ENCODE results near the gene TUBA1C. TPM values are rescaled to one million over a fixed set of nuclear protein-coding genes. Genes with fewer than 3 reads are reported as not detected.

The TUBA1C gene
- total and polyA plus RNA-seq, 2 of the 8 experiments (the other 6 are each of a cell fraction or from before 2014, with no cell fraction given), result 504 to 3,101 TPM

- WGBS, 2 experiments (ENCODE audit: extremely low coverage in 1 of 2, insufficient coverage in 1 of 2, insufficient read length in 1 of 2, insufficient replicate concordance in 2 of 2, low coverage in 1 of 2, low lambda C conversion rate in 2 of 2, missing lambda C conversion rate in 1 of 2), result 92% methylated on average over 3 of the region's 3 CpGs; no CpG with 5 or more reads in 1 of the 2 experiments
- Histone ChIP-seq H3K79me1 (ENCODE audit: low read depth, low read length) (no peaks in the 10 kb centered on the region), H2AFZ (ENCODE audit: low read length) (no peak overlapping the region), H3K4me3 (ENCODE audit: extremely low read depth in 1 of 4, insufficient read depth in 2 of 4, low read depth in 3 of 4, low read length in 4 of 4) (no peak overlapping the region), H3K4me2 (ENCODE audit: insufficient read depth in 1 of 2, low read depth in 2 of 2, low read length in 2 of 2) (no peak overlapping the region), H2BK20ac (ENCODE audit: low read length) (no peak overlapping the region), H3K4me1 (replicated peaks in 1 of 4; ENCODE audit: control insufficient read depth in 3 of 4, insufficient read depth in 4 of 4, low read length in 3 of 4) (peaks cover 3 to 13% (median 7%) of the 10 kb centered on the region in 4 experiments), H3K4ac (replicated peaks; ENCODE audit: insufficient read length, low read depth, low read length) (no peak overlapping the region), H3K9ac (replicated peaks in 1 of 4; ENCODE audit: extremely low read depth in 1 of 4, low read depth in 3 of 4, low read length in 3 of 4) (no peak overlapping the region), H3K18ac (ENCODE audit: extremely low read depth, low read length) (no peak overlapping the region), H4K5ac (ENCODE audit: insufficient read length, low read depth, low read length) (no peak overlapping the region), H3K23me2 (ENCODE audit: low read depth, low read length) (no peaks in the 10 kb centered on the region), H2BK12ac (ENCODE audit: low read depth, low read length) (no peak overlapping the region), H3K27me3 (replicated peaks in 1 of 4; ENCODE audit: control insufficient read depth in 3 of 4, extremely low read depth in 1 of 4, insufficient read depth in 3 of 4, low read length in 3 of 4) (peaks cover 0 to 2% (median 0%) of the 10 kb centered on the region in 4 experiments; a peak in 2 of 7 replicates), H3K23ac (ENCODE audit: insufficient read length) (no peak overlapping the region), H2BK5ac (ENCODE audit: low read depth, low read length) (no peak overlapping the region), H3K36me3 (ENCODE audit: control insufficient read depth in 2 of 4, insufficient read depth in 4 of 4, low read length in 3 of 4) (no peaks in the 10 kb centered on the region), H3K79me2 (ENCODE audit: control insufficient read depth in 1 of 2, insufficient read depth in 2 of 2, low read length in 2 of 2) (no peaks in the 10 kb centered on the region), H2AK5ac (ENCODE audit: low read depth, low read length) (no peak overlapping the region), H3K56ac (replicated peaks; ENCODE audit: insufficient read length, low read depth, low read length) (no peak overlapping the region), H4K20me1 (replicated peaks in 1 of 2; ENCODE audit: control insufficient read depth in 1 of 2, insufficient read depth in 2 of 2, low read length in 2 of 2) (no peaks in the 10 kb centered on the region), H3K14ac (ENCODE audit: insufficient read length) (no peak overlapping the region), H3K9me3 (ENCODE audit: insufficient read depth in 2 of 2, low read depth in 1 of 2, low read length in 1 of 2) (no peaks in the 10 kb centered on the region), H3K27ac (ENCODE audit: low read depth, low read length) (no peak overlapping the region), H2BK120ac (replicated peaks; ENCODE audit: low read depth, low read length) (no peak overlapping the region), H2BK15ac (ENCODE audit: low read length) (no peak overlapping the region), H4K91ac (replicated peaks; ENCODE audit: insufficient read length, low read length) (no peak overlapping the region), H4K8ac (ENCODE audit: extremely low read depth, insufficient read depth, low read length) (no peak overlapping the region)
- no peak for TF ChIP-seq CBX5 (IDR thresholded peaks at IDR 0.05; ENCODE audit: low read depth, low read length)
- no peak for TF ChIP-seq JUND (IDR thresholded peaks at IDR 0.05; ENCODE audit: low read length)
- TF ChIP-seq, protein P1, sequence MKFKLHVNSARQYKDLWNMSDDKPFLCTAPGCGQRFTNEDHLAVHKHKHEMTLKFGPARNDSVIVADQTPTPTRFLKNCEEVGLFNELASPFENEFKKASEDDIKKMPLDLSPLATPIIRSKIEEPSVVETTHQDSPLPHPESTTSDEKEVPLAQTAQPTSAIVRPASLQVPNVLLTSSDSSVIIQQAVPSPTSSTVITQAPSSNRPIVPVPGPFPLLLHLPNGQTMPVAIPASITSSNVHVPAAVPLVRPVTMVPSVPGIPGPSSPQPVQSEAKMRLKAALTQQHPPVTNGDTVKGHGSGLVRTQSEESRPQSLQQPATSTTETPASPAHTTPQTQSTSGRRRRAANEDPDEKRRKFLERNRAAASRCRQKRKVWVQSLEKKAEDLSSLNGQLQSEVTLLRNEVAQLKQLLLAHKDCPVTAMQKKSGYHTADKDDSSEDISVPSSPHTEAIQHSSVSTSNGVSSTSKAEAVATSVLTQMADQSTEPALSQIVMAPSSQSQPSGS (IDR thresholded peaks at IDR 0.05; ENCODE audit: low read length), result no peak
- no peak for FAIRE-seq
- no peak for DNase-seq (ENCODE audit: low read depth in 1 of 2, low spot score in 2 of 2)
- ChIA-PET POLR2A (ENCODE audit: partially characterized antibody) (interaction anchor here (1.0 kb wide), 1 partner anchor 101 kb away, joined by 3 read pairs; no protein-coding TSS in a partner anchor), CTCF (ENCODE audit: partially characterized antibody) (interaction anchor here (0.6 to 1.5 kb wide), 6 partner anchors 9 to 1661 kb away, joined by 3 to 4 read pairs (median 3); no protein-coding TSS in a partner anchor)
These were observed 34.1 kb upstream of the TUBA1C start for GRCh38 chr12:49230805-49231194.

Data from H1 (cell line).